ENCODE results near the gene ERVK3-1. TPM values are rescaled to one million over a fixed set of nuclear protein-coding genes. Genes with fewer than 3 reads are reported as not detected.
"Not testable (repeated sequence)": the region's sequence is repeated elsewhere in the genome, so short reads cannot be mapped to it uniquely, and the experiment has no call there.

Gene ERVK3-1
- total RNA-seq, 3 donors from 2014 or later: 44.3 to 72.7 (median 60.0) TPM

DNA sequence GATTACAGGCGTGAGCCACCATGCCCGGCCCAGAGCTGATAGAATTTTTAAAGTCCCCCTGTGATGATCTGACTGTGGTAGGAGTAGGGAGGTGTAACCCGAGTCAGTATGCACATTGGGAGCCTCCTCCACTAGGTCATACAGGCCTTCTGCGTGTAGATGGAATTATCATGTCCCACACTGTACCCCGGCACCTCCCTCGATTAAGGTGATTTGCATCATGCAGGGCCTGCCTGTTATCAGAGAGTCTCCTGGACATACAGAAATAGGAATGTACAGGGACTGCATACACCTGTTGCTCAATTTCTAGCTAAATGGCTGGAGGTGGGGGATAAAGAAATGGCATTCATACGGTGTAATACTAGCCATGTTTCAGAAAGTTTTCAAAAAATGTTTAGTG, 922 bp upstream of the ERVK3-1 start:
- no peak for DNase-seq (ENCODE audit: low spot score in 2 of 2)
- peak overlapping the region in 2 of 3 donors; percentile 78 to 96 for H3K4me3 ChIP-seq
- peaks cover 0 to 17% of the 10 kb centered on the region in 2 donors for H3K9me3 ChIP-seq
- peak overlapping the region in 1 of 2 donors; percentile 93 for H3K27ac ChIP-seq
- TF ChIP-seq, protein P1, sequence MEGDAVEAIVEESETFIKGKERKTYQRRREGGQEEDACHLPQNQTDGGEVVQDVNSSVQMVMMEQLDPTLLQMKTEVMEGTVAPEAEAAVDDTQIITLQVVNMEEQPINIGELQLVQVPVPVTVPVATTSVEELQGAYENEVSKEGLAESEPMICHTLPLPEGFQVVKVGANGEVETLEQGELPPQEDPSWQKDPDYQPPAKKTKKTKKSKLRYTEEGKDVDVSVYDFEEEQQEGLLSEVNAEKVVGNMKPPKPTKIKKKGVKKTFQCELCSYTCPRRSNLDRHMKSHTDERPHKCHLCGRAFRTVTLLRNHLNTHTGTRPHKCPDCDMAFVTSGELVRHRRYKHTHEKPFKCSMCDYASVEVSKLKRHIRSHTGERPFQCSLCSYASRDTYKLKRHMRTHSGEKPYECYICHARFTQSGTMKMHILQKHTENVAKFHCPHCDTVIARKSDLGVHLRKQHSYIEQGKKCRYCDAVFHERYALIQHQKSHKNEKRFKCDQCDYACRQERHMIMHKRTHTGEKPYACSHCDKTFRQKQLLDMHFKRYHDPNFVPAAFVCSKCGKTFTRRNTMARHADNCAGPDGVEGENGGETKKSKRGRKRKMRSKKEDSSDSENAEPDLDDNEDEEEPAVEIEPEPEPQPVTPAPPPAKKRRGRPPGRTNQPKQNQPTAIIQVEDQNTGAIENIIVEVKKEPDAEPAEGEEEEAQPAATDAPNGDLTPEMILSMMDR (IDR thresholded peaks at IDR 0.05): no peak
- TF ChIP-seq POLR2A (IDR thresholded peaks at IDR 0.05) (no peak), POLR2AphosphoS5 (IDR thresholded peaks at IDR 0.05) (no peak)
- H3K36me3 ChIP-seq: peaks cover 6% of the 10 kb centered on the region
- no peaks in the 10 kb centered on the region for H3K27me3 ChIP-seq
- peaks cover 2 to 4% of the 10 kb centered on the region in 2 donors for H3K4me1 ChIP-seq
- intact Hi-C loops (cut with DNase I; ENCODE audit: low total_unique reads): no loop called here

DNA sequence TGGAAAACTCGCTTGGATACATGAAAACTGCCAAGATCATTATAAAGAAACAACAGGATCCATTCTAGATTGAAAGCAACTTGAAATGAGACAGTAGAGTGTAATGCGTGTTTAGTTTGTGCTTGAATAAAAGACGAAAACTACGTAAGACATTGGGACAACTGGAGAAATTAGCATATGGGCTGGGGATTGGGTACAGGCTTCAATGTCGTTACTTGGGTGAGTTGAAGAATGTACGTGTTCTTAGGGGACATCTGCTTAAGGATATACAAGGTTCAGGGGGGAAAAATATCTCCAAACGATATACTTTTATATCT, 471 bp upstream of the ERVK3-1 start:
- H3K27me3 ChIP-seq: no peaks in the 10 kb centered on the region
- H3K4me3 ChIP-seq: peak overlapping the region; percentile 75 to 96 (median 78)
- H3K36me3 ChIP-seq: peaks cover 6% of the 10 kb centered on the region
- intact Hi-C loops (cut with DNase I; ENCODE audit: low total_unique reads): no loop called here
- H3K9me3 ChIP-seq: peaks cover 0 to 13% of the 10 kb centered on the region in 2 donors
- H3K27ac ChIP-seq: peak overlapping the region; percentile 92 to 93
- DNase-seq (ENCODE audit: low spot score in 2 of 2): no peak
- H3K4me1 ChIP-seq: peaks cover 2 to 4% of the 10 kb centered on the region in 2 donors
- TF ChIP-seq POLR2A (IDR thresholded peaks at IDR 0.05) (no peak), POLR2AphosphoS5 (IDR thresholded peaks at IDR 0.05) (no peak)
- TF ChIP-seq, protein P1 (IDR thresholded peaks at IDR 0.05): no peak

DNA sequence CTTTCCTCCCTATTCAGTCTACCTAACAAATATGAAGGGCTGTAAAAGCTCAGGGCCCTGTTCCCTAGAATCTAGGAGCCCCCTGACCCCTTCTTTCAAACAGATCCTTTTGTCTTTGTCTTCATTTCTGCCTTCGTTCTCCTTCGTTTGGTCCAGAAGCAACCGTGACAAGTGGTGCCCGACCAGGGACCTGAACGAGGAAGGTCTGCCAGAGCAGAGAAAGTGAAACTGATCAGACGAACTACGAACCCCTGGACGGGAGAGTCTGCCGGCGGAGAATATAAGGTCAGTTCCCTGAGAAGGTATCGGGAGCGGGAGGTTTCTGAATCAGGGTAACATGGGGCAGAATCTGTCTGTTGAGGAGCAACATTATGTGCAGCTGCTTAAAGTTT, 751 bp downstream of the ERVK3-1 start:
- Histone ChIP-seq H3K36me3 (no peaks in the 10 kb centered on the region), H3K27me3 (no peaks in the 10 kb centered on the region), H3K9me3 (peaks cover 0 to 6% of the 10 kb centered on the region in 2 donors), H3K27ac (peak overlapping the region; percentile 92 to 93), H3K4me3 (peak overlapping the region; percentile 75 to 96 (median 78)), H3K4me1 (peaks cover 2 to 4% of the 10 kb centered on the region in 2 donors)
- TF ChIP-seq, protein P1 (IDR thresholded peaks at IDR 0.05): no peak
- TF ChIP-seq POLR2A (IDR thresholded peaks at IDR 0.05) (no peak), POLR2AphosphoS5 (IDR thresholded peaks at IDR 0.05) (no peak)
- no peak for DNase-seq (ENCODE audit: low spot score in 2 of 2)
- intact Hi-C loops (cut with DNase I; ENCODE audit: low total_unique reads): no loop called here

DNA sequence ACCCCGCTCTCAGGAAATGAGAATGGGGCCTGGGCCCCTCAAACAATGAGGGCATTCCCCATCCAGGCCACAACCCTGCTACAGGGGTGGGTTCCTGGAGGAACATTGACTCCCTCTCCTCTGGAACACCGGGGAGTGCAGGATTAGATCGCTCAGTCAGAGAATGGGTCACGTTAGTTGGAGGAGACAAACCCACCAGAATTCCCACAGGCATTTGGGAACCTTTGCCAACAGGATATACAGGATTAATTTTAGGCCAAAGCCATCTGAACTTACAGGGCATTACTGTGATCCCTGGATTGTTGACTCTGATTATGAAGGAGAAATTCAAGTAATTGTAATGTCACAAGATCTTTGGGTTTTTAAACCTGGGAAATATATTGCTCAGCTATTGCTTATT, 2.6 kb downstream of the ERVK3-1 start:
- peaks cover 2 to 4% of the 10 kb centered on the region in 2 donors for H3K4me1 ChIP-seq
- DNase-seq (ENCODE audit: low spot score in 2 of 2): no peak
- intact Hi-C loops (cut with DNase I; ENCODE audit: low total_unique reads): no loop called here
- H3K9me3 ChIP-seq: no peaks in the 10 kb centered on the region
- H3K36me3 ChIP-seq: no peaks in the 10 kb centered on the region
- TF ChIP-seq POLR2A (IDR thresholded peaks at IDR 0.05): no peak
- TF ChIP-seq, protein P1 (IDR thresholded peaks at IDR 0.05): no peak
- TF ChIP-seq POLR2AphosphoS5 (IDR thresholded peaks at IDR 0.05): no peak
- no peaks in the 10 kb centered on the region for H3K27me3 ChIP-seq
- no peak overlapping the region for H3K4me3 ChIP-seq
- no peak overlapping the region for H3K27ac ChIP-seq

DNA sequence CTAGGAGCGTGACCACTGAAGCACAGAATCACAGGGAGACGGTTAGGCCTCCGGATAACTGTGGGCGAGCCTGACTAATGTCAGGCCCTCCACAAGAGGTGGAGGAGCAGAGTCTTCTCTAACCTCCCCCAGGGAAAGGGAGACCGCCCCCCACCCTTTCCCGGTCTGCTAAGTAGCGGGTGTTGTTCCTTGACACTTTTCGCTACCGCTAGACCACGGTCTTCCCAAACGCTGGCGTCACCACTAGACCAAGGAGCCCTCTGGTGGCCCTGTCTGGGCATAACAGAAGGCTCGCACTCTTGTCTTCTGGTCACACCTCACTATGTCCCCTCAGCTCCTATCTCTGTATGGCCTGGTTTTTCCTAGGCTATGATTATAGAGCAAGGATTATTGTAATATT, 5.5 kb downstream of the ERVK3-1 start:
- H3K9me3 ChIP-seq; H3K4me1 ChIP-seq; H3K4me3 ChIP-seq; H3K27me3 ChIP-seq; H3K36me3 ChIP-seq; H3K27ac ChIP-seq; intact Hi-C loops (cut with DNase I; ENCODE audit: low total_unique reads): not testable (repeated sequence)
- DNase-seq (ENCODE audit: low spot score in 2 of 2): peak; percentile 25 to 66
- TF ChIP-seq, protein P1 (IDR thresholded peaks at IDR 0.05): peak in 2 of 3 donors; percentile 44 to 61

Data from breast epithelium (tissue), 4 donors.